ENCODE results near the gene CD300H.

DNA sequence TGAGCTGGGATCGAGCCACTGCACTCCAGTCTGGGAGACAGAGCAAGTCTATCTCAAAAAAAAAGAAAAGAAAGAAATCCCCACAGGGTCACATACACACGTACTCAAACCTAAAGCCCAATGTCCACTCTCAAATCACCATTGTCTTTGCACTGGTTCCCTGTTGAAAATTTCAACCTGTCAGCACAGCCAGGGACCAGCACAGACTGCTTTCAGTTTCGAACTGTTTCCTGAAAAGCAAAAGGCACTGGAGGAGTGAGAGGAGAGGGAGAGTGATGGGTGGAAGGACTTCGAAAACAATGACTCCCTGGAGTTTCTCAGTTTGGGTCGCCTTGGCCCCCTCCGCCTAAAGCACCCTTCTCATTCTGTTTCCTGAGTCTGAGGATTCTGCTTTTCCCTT lies 12.4 kb downstream of the CD300H start:
- TF ChIP-seq, protein P1, sequence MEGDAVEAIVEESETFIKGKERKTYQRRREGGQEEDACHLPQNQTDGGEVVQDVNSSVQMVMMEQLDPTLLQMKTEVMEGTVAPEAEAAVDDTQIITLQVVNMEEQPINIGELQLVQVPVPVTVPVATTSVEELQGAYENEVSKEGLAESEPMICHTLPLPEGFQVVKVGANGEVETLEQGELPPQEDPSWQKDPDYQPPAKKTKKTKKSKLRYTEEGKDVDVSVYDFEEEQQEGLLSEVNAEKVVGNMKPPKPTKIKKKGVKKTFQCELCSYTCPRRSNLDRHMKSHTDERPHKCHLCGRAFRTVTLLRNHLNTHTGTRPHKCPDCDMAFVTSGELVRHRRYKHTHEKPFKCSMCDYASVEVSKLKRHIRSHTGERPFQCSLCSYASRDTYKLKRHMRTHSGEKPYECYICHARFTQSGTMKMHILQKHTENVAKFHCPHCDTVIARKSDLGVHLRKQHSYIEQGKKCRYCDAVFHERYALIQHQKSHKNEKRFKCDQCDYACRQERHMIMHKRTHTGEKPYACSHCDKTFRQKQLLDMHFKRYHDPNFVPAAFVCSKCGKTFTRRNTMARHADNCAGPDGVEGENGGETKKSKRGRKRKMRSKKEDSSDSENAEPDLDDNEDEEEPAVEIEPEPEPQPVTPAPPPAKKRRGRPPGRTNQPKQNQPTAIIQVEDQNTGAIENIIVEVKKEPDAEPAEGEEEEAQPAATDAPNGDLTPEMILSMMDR (conservative IDR thresholded peaks at IDR 0.05; ENCODE audit: low read depth, low read length) = no peak
- TF ChIP-seq EZH2 (IDR thresholded peaks at IDR 0.05; ENCODE audit: borderline replicate concordance, low read depth, low read length, poor library complexity, severe bottlenecking) = no peak
